GM21717 (cell line): Measurements from ENCODE around the gene FCHO2.
A peak's percentile ranks its signal among the peaks of the same experiment; 100 is the strongest.
"Not testable (repeated sequence)": the region's sequence is repeated elsewhere in the genome, so short reads cannot be mapped to it uniquely, and the experiment has no call there.

ENCODE experiments used
- ATAC-seq: cut with Tn5 transposase; IDR thresholded peaks from one replicate; pipeline ENCODE4 v1.9.1; 2021; ENCODE audit warnings: mild to moderate bottlenecking, moderate library complexity; ENCODE audit not compliant: unreplicated experiment

Gene FCHO2

GRCh38 chr5:72956324-72957140 is 691 bp downstream of the FCHO2 start:
- ATAC-seq, result peak; percentile 35

- ATAC-seq, result no peak
Measured at GRCh38 chr5:72957337-72957736, 1.5 kb downstream of the FCHO2 start.

- ATAC-seq, result no peak
Measured at GRCh38 chr5:72959257-72959656, 3.4 kb downstream of the FCHO2 start.

- not testable (repeated sequence) for ATAC-seq
Measured at GRCh38 chr5:72974481-72974880, 18.6 kb downstream of the FCHO2 start.

GRCh38 chr5:72976810-72977209 is 21.0 kb downstream of the FCHO2 start:
- ATAC-seq, result not testable (repeated sequence)

GRCh38 chr5:72985719-72986118 is 29.9 kb downstream of the FCHO2 start:
- ATAC-seq, result no peak

- no peak for ATAC-seq
Measured at GRCh38 chr5:72988769-72989168, 32.9 kb downstream of the FCHO2 start.

GRCh38 chr5:72991394-72991793 is 35.6 kb downstream of the FCHO2 start:
- no peak for ATAC-seq

GRCh38 chr5:72994578-72994977 is 38.7 kb downstream of the FCHO2 start:
- ATAC-seq, result no peak

- ATAC-seq, result no peak
Measured at GRCh38 chr5:72996632-72997031, 40.8 kb downstream of the FCHO2 start.

GRCh38 chr5:72999916-73000315 is 44.1 kb downstream of the FCHO2 start:
- no peak for ATAC-seq

- ATAC-seq, result no peak
Measured at GRCh38 chr5:73005886-73006285, 50.0 kb downstream of the FCHO2 start.

- no peak for ATAC-seq
Measured at GRCh38 chr5:73007051-73007450, 51.2 kb downstream of the FCHO2 start.

- no peak for ATAC-seq
Measured at GRCh38 chr5:73008831-73009230, 53.0 kb downstream of the FCHO2 start.

GRCh38 chr5:73011612-73012011 is 55.8 kb downstream of the FCHO2 start:
- not testable (repeated sequence) for ATAC-seq

GRCh38 chr5:73018892-73019291 is 63.1 kb downstream of the FCHO2 start:
- ATAC-seq, result no peak

- ATAC-seq, result no peak
Measured at GRCh38 chr5:73019766-73020165, 63.9 kb downstream of the FCHO2 start.

- ATAC-seq, result no peak
Measured at GRCh38 chr5:73022471-73023169, 66.8 kb downstream of the FCHO2 start.

GRCh38 chr5:73024946-73025544 is 69.2 kb downstream of the FCHO2 start:
- ATAC-seq, result not testable (repeated sequence)

- no peak for ATAC-seq
Measured at GRCh38 chr5:73027361-73027760, 71.5 kb downstream of the FCHO2 start.

GRCh38 chr5:73027816-73028215 is 72.0 kb downstream of the FCHO2 start:
- ATAC-seq, result no peak
